AG09309 (cell line): ENCODE measurements around the gene HPSE.

Experiments used
- DNase-seq: peaks from one replicate; pipeline ENCODE4 v3.0.0-alpha.2; 2010; ENCODE audit warnings: low read depth
- H3K4me3 ChIP-seq: 2 replicates; pipeline ENCODE4 v1.5.1; 2011; ENCODE audit warnings: mild to moderate bottlenecking, low read depth, low read length, moderate library complexity; ENCODE audit not compliant: control insufficient read depth
- TF ChIP-seq, protein P1 (sequence below): IDR thresholded peaks from 2 replicates; pipeline ENCODE4 v1.5.1; 2011; ENCODE audit warnings: mild to moderate bottlenecking, low read depth, low read length, inconsistent platforms; ENCODE audit not compliant: insufficient read depth, control insufficient read depth; ENCODE audit errors: missing control alignments

Gene HPSE

DNA sequence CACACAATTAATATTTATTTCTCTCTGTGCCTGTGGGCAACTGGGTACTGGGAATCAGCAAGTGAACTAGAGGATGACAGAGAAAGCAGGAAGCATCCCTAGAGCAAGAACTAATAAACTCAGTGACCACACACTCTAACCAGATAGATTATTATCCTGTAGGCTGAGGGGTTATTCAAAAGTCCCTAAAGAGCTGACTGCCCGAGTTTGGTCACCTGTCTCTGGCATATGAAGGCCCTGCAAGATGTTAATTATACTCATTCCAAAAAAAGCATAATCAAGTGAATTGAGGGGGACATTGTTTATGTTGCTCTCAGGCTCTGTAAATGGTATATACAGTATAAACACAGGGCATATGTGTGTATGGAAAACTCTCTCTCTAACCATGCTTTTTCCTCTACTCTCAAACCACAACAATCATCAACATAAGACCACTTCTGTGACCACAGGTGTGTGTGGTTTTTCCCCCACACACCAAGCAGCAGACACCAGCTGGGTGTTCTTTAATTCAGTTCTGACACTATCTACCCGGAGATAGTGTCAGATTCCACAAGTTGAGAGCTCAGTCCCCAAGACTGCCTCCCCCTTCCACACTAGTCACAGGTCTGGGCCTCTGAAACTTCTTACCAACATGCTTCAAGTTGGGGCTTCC lies 6.2 kb upstream of the HPSE start:
- H3K4me3 ChIP-seq = no peak overlapping the region
- TF ChIP-seq, protein P1, sequence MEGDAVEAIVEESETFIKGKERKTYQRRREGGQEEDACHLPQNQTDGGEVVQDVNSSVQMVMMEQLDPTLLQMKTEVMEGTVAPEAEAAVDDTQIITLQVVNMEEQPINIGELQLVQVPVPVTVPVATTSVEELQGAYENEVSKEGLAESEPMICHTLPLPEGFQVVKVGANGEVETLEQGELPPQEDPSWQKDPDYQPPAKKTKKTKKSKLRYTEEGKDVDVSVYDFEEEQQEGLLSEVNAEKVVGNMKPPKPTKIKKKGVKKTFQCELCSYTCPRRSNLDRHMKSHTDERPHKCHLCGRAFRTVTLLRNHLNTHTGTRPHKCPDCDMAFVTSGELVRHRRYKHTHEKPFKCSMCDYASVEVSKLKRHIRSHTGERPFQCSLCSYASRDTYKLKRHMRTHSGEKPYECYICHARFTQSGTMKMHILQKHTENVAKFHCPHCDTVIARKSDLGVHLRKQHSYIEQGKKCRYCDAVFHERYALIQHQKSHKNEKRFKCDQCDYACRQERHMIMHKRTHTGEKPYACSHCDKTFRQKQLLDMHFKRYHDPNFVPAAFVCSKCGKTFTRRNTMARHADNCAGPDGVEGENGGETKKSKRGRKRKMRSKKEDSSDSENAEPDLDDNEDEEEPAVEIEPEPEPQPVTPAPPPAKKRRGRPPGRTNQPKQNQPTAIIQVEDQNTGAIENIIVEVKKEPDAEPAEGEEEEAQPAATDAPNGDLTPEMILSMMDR = no peak
- no peak for DNase-seq

DNA sequence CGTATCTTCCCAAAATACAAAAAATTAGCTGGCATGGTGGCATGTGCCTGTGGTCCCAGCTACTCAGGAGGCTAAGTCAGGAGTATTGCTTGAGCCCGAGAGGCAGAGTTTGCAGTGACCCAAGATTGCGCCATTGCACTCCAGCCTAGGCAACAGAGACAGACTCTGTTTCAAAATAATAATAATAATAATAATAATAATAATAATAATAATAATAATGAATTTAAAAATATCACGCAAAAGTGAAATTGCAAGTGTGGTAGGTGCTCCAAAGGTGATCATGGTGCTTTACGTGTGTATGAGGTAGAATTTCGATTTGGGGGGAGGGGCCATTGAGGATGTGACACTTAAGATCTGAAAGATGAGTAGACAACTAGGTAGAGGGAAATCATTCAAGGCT lies 4.9 kb upstream of the HPSE start:
- DNase-seq = no peak
- TF ChIP-seq, protein P1 = no peak
- no peak overlapping the region for H3K4me3 ChIP-seq

- no peak overlapping the region for H3K4me3 ChIP-seq
- DNase-seq = no peak
- TF ChIP-seq, protein P1 = no peak
Measured at GRCh38 chr4:83335701-83336100, 1.1 kb upstream of the HPSE start.

DNA sequence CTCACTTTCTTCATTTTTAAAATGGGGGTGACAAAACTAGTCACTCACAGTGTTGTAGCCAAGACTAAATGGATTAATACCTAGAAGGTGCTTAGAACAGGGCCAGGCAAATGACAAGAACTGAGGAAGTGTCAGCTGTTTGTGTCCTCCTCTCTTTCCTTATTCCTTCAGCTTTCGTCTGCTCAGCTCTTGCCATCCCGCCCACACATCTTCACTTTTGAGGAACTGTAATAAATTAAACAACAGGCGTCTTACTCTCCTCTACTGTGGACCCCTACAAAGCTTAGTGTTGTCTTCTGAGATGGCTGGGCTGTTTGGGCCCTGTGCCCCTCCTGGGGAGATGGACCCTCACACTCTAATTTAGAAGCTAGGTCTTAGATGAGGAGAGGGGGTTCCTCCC lies 2.7 kb downstream of the HPSE start:
- TF ChIP-seq, protein P1 = no peak
- no peak overlapping the region for H3K4me3 ChIP-seq
- DNase-seq = no peak

- TF ChIP-seq, protein P1 = no peak
- no peak for DNase-seq
- H3K4me3 ChIP-seq = no peak overlapping the region
Measured at GRCh38 chr4:83329521-83330110, 5.0 kb downstream of the HPSE start.

DNA sequence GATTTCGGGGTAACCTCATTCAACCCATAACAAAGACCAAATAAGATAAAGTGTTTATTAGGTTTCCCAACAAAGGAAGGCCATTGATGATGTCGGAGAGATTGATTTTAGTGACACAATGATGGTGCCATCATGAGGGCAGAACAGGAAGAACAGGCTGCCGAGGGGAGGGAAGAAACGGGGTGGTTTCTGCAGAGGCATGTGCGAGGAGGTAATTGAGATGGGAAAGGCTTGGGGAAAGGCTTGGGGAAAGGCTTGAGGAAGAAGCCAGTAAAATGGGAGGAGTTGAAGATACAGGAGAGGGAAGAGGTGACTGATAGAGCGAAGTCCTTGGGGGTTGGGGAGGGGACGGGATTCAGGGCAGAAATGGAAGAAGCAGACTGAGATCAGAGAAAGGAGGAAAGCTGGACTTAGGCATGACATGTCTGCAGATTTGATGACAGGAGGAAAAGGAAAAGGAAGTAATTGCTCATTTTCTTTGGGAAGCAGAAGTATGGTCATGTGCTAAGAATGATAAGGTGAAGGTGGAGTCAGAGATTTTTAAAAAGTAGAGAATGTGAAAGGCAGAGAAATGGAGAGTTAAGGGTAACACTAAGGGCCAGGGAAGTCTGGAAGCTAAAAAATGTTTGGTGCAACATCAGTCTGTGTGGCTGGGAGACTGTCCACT lies 6.0 kb downstream of the HPSE start:
- no peak overlapping the region for H3K4me3 ChIP-seq
- no peak for DNase-seq
- TF ChIP-seq, protein P1 = peak; percentile 17
